ENCODE measurements around the gene GHSR.
"Not testable (repeated sequence)": the region's sequence is repeated elsewhere in the genome, so short reads cannot be mapped to it uniquely, and the experiment has no call there.

GHSR gene, protein sequence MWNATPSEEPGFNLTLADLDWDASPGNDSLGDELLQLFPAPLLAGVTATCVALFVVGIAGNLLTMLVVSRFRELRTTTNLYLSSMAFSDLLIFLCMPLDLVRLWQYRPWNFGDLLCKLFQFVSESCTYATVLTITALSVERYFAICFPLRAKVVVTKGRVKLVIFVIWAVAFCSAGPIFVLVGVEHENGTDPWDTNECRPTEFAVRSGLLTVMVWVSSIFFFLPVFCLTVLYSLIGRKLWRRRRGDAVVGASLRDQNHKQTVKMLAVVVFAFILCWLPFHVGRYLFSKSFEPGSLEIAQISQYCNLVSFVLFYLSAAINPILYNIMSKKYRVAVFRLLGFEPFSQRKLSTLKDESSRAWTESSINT

DNA sequence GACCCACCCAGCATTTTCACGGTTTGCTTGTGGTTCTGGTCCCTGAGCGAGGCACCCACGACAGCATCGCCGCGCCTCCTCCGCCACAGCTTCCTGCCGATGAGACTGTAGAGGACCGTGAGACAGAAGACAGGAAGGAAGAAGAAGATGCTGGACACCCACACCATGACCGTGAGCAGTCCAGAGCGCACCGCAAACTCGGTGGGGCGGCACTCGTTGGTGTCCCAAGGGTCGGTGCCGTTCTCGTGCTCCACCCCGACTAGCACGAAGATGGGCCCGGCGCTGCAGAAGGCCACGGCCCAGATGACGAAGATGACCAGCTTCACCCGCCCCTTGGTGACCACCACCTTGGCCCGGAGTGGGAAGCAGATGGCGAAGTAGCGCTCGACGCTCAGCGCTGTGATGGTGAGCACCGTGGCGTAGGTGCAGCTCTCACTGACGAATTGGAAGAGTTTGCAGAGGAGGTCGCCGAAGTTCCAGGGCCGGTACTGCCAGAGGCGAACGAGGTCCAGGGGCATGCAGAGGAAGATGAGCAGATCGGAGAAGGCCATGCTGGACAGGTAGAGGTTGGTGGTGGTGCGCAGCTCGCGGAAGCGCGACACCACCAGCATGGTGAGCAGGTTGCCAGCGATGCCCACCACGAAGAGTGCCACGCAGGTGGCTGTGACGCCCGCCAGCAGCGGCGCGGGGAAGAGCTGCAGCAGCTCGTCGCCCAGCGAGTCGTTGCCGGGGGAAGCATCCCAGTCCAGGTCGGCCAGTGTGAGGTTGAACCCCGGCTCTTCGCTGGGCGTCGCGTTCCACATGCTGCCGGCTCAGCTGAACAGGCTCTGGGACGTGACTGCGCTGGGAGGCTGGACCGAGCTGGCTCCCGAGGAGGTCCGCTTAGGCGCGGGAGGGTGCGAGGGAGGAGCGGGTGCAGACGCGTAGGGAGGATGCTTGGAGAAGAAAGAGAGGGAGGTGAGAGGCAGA lies at the start of gene GHSR:
GHSR (minus strand) TSS at position 846 of the 969 bp plus-strand sequence; CDS start at position 803, 43 bp downstream.
- Histone ChIP-seq H3K36me3 (ENCODE audit: insufficient read depth, low read length) (no peaks in the 10 kb centered on the region), H3K4me1 (ENCODE audit: insufficient read depth, low read length) (peaks cover 5% of the 10 kb centered on the region), H3K4me3 (ENCODE audit: low read length) (no peak within 1 kb of the TSS), H2AFZ (ENCODE audit: low read depth, low read length) (no peak within 1 kb of the TSS), H3K27me3 (ENCODE audit: insufficient read depth, low read length) (peaks cover 63% of the 10 kb centered on the region), H3K9me3 (ENCODE audit: low read length) (peaks cover 3% of the 10 kb centered on the region)

DNA sequence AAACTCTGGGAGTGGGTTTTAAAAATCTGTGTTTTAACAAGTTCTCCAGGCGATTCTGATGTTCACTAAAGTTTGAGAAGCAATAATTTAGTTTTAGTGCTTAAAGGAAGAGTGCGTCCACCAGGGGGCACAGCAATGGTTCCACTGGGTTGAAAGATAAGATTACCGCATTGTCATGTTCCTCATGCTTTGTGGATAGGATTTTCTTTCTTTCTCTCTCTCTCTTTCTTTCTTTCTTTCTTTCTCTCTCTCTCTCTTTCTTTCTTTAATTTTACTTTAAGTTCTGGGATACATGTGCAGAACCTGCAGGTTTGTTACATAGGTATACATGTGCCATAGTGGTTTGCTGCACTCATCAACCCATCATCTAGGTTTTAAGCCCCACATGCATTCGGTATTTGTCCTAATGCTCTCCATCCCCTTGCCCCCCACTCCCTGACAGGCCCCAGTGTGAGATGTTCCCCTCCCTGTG lies 42.0 kb upstream of the GHSR start:
- H3K27me3 ChIP-seq (ENCODE audit: insufficient read depth, low read length); H3K9me3 ChIP-seq (ENCODE audit: low read length); H3K4me1 ChIP-seq (ENCODE audit: insufficient read depth, low read length); H3K36me3 ChIP-seq (ENCODE audit: insufficient read depth, low read length); H2AFZ ChIP-seq (ENCODE audit: low read depth, low read length); H3K4me3 ChIP-seq (ENCODE audit: low read length): not testable (repeated sequence)

DNA sequence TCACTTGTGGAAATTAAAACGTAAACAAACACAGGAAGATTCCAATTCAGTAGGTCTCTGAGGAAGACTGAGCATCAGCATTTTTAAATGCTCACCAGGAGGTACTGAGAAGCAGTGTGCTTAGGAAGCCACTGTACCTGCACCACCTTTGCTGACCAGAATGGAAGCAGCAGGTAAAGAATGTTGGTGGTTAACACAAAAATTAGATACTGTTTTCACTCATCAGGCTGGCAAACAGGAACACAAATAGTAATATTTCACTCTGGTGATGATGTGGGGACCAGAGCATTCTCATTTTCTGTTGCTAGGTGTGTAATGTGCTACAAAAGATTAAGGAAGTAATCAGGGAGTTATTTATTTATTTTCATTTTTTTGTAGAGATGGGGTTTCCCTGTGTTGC lies 29.9 kb upstream of the GHSR start:
- Histone ChIP-seq H3K27me3 (ENCODE audit: insufficient read depth, low read length) (peaks cover 7% of the 10 kb centered on the region), H3K36me3 (ENCODE audit: insufficient read depth, low read length) (no peaks in the 10 kb centered on the region), H2AFZ (ENCODE audit: low read depth, low read length) (no peak overlapping the region), H3K9me3 (ENCODE audit: low read length) (peaks cover under 1% of the 10 kb centered on the region), H3K4me3 (ENCODE audit: low read length) (no peak overlapping the region), H3K4me1 (ENCODE audit: insufficient read depth, low read length) (no peaks in the 10 kb centered on the region)

DNA sequence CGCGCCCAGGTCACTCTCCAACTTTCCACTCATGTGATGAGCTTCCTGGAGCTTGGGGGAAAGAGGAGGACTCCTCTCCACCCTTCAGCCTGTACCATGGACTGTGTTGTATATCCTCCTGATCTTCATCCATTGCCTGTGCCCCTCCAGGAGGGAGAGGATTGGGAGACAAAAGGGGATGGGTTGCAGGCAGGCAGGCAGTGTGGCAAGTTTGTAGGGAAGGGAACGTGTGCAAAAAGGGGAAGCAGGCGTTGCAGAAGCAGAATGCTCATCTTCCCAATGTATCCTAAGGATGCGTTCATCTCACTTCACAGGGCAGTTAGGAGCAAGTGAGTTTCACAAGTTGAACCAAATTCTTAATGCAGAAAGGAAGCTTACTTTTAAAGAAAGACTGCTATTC lies 28.1 kb upstream of the GHSR start:
- Histone ChIP-seq H3K4me3 (ENCODE audit: low read length) (no peak overlapping the region), H3K27me3 (ENCODE audit: insufficient read depth, low read length) (peaks cover 7% of the 10 kb centered on the region), H3K4me1 (ENCODE audit: insufficient read depth, low read length) (no peaks in the 10 kb centered on the region), H3K36me3 (ENCODE audit: insufficient read depth, low read length) (no peaks in the 10 kb centered on the region), H3K9me3 (ENCODE audit: low read length) (peaks cover 2% of the 10 kb centered on the region), H2AFZ (ENCODE audit: low read depth, low read length) (no peak overlapping the region)

DNA sequence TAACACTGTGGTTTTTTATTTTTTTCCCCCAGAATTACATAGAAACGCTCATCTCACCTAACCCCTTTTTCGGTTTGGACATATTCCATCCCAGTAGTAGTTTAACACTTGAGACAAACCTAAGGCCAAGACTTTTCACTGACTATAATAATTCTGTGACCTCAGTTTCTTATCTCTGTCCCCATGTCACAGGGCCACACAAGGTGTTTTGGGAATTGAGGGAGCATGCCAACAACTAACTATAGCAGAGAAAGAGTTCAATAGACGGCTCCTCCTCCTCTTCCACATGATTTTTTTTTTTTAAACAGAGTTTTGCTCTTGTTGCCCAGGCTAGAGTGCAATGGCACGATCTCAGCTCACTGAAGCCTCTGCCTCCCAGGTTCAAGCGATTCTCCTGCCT lies 27.4 kb upstream of the GHSR start:
- H3K27me3 ChIP-seq (ENCODE audit: insufficient read depth, low read length) = peaks cover 7% of the 10 kb centered on the region

DNA sequence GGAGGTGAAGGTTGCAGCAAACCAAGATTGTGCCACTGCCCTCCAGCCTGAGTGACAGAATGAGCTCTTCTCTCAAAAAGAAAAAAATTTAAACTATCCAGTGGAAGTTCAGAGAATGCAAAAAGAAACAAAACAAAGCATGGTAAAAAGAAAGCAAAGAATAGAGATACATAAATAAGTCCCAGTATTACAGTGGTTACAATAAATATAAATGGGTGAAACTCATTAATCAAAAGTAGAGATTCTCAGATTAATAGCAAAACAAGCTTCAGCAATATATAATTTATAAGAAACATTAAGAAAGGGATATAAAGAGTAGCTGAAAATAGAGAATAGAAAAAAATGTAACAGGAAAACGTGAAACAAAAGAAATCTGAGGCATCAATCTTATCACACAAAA lies 23.6 kb upstream of the GHSR start:
- Histone ChIP-seq H3K27me3 (ENCODE audit: insufficient read depth, low read length) (peaks cover 4% of the 10 kb centered on the region), H3K4me3 (ENCODE audit: low read length) (no peak overlapping the region), H3K9me3 (ENCODE audit: low read length) (peaks cover 2% of the 10 kb centered on the region), H3K4me1 (ENCODE audit: insufficient read depth, low read length) (no peaks in the 10 kb centered on the region), H3K36me3 (ENCODE audit: insufficient read depth, low read length) (no peaks in the 10 kb centered on the region), H2AFZ (ENCODE audit: low read depth, low read length) (no peak overlapping the region)

More for the DNA sequence above, 27.4 kb upstream of the GHSR start:
- no peaks in the 10 kb centered on the region for H3K4me1 ChIP-seq (ENCODE audit: insufficient read depth, low read length)
- H3K9me3 ChIP-seq (ENCODE audit: low read length) = peaks cover 2% of the 10 kb centered on the region
- H3K36me3 ChIP-seq (ENCODE audit: insufficient read depth, low read length) = no peaks in the 10 kb centered on the region
- no peak overlapping the region for H2AFZ ChIP-seq (ENCODE audit: low read depth, low read length)
- H3K4me3 ChIP-seq (ENCODE audit: low read length) = no peak overlapping the region

DNA sequence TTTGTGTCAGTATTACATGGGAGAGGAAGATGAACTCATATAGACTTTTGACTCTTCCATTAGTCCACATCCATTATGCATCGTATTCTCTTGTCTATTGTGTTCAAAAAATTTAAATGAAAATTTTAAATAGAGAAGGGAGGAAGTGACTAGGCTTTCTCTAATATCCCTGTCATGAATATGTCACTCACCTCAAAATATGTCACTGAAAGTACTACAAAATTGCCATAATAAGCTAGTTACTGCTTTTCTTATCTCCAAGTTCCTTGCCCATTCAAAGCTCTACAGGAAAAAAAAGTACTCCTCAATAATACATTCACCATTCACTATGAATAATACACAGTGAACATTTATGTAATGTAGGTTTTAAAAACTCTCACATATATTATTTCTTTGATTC lies 22.3 kb upstream of the GHSR start:
- no peak overlapping the region for H2AFZ ChIP-seq (ENCODE audit: low read depth, low read length)

DNA sequence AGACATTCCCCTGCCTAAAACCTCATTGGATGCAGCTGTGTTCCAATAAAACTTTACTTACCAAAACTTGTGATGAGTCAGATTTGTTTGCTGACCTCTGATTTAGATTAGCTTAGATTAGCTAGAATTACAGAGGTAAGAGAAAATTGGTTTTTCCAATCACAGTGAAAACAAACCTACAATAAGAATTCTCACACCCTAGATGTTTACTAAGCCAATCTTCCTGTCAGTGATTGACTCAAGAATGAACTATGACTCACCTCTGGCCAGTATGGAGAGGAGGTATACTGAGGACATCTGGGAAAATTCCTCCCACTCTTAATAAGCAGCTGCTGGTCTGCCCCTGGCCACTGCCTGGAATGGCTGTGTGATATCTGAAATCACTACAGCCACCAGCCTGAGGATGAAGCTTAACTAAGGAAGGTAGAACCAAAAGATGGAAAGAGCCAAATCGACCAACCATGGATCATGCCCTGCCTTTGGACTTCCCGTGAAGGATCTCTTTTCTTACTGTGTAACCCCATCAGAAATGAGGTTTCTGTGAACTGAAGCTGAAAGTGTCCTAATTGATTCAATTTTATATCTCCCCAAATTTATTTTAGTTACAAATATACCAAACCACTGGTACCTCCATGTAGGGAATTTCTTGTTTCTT lies 19.0 kb upstream of the GHSR start:
- Histone ChIP-seq H3K27me3 (ENCODE audit: insufficient read depth, low read length) (no peaks in the 10 kb centered on the region), H2AFZ (ENCODE audit: low read depth, low read length) (no peak overlapping the region), H3K4me1 (ENCODE audit: insufficient read depth, low read length) (no peaks in the 10 kb centered on the region), H3K36me3 (ENCODE audit: insufficient read depth, low read length) (no peaks in the 10 kb centered on the region), H3K4me3 (ENCODE audit: low read length) (no peak overlapping the region), H3K9me3 (ENCODE audit: low read length) (no peaks in the 10 kb centered on the region)

More for the DNA sequence above, 22.3 kb upstream of the GHSR start:
- Histone ChIP-seq H3K27me3 (ENCODE audit: insufficient read depth, low read length) (peaks cover 4% of the 10 kb centered on the region), H3K36me3 (ENCODE audit: insufficient read depth, low read length) (no peaks in the 10 kb centered on the region), H3K4me3 (ENCODE audit: low read length) (no peak overlapping the region), H3K9me3 (ENCODE audit: low read length) (peaks cover 2% of the 10 kb centered on the region), H3K4me1 (ENCODE audit: insufficient read depth, low read length) (no peaks in the 10 kb centered on the region)

DNA sequence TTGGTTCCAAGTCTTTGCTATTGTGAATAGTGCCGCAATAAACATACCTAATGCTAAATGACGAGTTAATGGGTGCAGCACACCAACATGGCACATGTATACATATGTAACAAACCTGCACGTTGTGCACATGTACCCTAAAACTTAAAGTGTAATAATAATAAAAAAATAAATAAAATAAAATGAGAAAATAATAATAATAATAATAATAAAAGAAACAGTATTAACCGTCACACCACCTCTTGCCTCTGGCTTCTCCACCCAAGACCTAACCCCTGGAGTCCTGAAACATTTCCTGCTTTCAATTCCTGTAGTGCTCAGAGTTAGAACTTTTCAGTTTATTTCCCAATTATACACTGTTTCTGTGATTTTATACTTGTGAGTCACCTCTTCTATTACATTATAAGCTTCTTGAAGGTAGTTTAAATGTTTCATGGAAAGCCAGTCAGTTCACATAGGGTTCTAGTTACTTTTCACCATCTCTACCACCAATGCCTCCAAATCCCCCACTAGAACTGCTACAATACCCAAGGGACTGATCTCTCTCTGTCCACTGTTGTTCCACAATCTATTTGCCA lies 18.4 kb upstream of the GHSR start:
- H3K4me1 ChIP-seq (ENCODE audit: insufficient read depth, low read length) = no peaks in the 10 kb centered on the region
- H3K4me3 ChIP-seq (ENCODE audit: low read length) = no peak overlapping the region
- no peak overlapping the region for H2AFZ ChIP-seq (ENCODE audit: low read depth, low read length)

DNA sequence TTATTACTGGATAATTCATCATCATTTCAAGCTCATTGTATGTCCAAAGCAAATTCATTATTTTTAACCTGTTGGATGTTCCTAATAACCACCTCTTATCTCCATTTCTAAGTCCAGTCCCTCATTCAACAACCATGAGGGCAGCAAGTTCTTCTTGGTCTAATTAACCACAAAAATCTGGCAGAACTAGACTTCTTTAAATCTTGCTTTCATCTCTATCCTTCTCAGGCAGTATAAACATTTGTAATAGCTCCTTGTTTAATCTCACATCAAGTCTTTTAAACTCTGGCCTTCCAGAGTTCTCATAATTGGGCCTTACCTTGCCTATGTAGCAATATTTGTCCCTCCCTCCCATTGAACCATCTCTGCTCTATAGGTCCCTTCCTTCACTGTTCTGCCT lies 17.0 kb upstream of the GHSR start:
- H3K4me3 ChIP-seq (ENCODE audit: low read length) = no peak overlapping the region

More for the DNA sequence above, 18.4 kb upstream of the GHSR start:
- Histone ChIP-seq H3K9me3 (ENCODE audit: low read length) (no peaks in the 10 kb centered on the region), H3K27me3 (ENCODE audit: insufficient read depth, low read length) (no peaks in the 10 kb centered on the region), H3K36me3 (ENCODE audit: insufficient read depth, low read length) (no peaks in the 10 kb centered on the region)

DNA sequence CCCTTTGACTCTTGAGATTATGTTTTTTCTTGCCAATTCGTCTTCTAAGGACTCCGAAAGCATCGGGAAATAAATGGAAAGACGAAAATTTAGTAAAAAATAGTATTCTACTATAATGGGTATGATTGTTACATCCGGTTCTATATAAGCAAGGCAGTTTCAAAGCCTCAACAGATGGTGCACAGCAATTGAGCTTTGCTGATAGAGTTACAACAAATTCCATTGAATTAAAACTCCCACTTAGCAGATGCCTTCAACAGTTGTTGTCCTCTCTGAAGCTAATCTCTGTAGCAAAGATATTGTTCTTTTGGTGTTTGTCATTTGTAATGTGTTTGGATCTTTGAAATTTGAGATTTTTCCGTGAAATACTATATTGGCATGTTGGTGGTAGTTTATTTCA lies 16.1 kb upstream of the GHSR start:
- H3K4me3 ChIP-seq (ENCODE audit: low read length) = no peak overlapping the region
- H3K4me1 ChIP-seq (ENCODE audit: insufficient read depth, low read length) = no peaks in the 10 kb centered on the region
- H2AFZ ChIP-seq (ENCODE audit: low read depth, low read length) = no peak overlapping the region
- H3K36me3 ChIP-seq (ENCODE audit: insufficient read depth, low read length) = no peaks in the 10 kb centered on the region
- no peaks in the 10 kb centered on the region for H3K9me3 ChIP-seq (ENCODE audit: low read length)
- peaks cover 6% of the 10 kb centered on the region for H3K27me3 ChIP-seq (ENCODE audit: insufficient read depth, low read length)

More for the DNA sequence above, 17.0 kb upstream of the GHSR start:
- Histone ChIP-seq H3K9me3 (ENCODE audit: low read length) (no peaks in the 10 kb centered on the region), H3K27me3 (ENCODE audit: insufficient read depth, low read length) (no peaks in the 10 kb centered on the region), H3K4me1 (ENCODE audit: insufficient read depth, low read length) (no peaks in the 10 kb centered on the region), H3K36me3 (ENCODE audit: insufficient read depth, low read length) (no peaks in the 10 kb centered on the region), H2AFZ (ENCODE audit: low read depth, low read length) (no peak overlapping the region)

DNA sequence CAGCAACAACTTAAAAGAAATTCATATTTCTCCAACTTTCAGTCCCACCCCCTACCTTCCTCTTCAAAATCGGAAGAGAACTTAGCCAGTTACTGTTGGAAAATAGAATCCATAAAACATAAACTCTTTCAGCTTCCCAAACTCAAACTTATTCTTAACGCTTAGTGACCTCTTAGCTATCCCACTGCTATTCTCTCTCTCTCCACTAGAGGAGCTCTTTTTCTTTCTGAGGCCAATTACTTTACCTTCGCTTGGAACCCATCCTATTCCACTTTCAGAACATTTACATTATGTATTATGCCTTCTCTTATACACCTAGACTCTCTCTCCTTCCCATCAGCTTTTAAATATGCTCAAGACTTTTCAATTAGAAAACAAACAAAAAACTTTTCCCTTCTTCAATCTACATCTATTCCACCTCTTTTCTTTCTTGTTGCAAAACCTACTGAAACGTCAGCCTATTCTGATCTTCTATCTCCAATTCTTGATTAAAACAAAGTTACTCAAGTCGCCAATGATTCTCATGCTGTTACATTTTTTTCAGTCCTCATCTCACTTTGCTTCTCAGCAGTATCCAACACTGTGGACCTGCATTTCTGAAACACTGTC lies 13.4 kb upstream of the GHSR start:
- H2AFZ ChIP-seq (ENCODE audit: low read depth, low read length) = no peak overlapping the region
- no peaks in the 10 kb centered on the region for H3K9me3 ChIP-seq (ENCODE audit: low read length)
- no peaks in the 10 kb centered on the region for H3K36me3 ChIP-seq (ENCODE audit: insufficient read depth, low read length)
- peaks cover 6% of the 10 kb centered on the region for H3K27me3 ChIP-seq (ENCODE audit: insufficient read depth, low read length)
- H3K4me1 ChIP-seq (ENCODE audit: insufficient read depth, low read length) = no peaks in the 10 kb centered on the region
- H3K4me3 ChIP-seq (ENCODE audit: low read length) = no peak overlapping the region
